Sciatic nerve (tissue), 2 donors: Measurements from ENCODE around the gene IGDCC3. TPM values are rescaled to one million over a fixed set of nuclear protein-coding genes. Genes with fewer than 3 reads are reported as not detected.

Source experiments
- ATAC-seq: fragments of 200-7000 bp; cut with Tn5 transposase; one replicate; pipeline ENCODE4 v1.9.1; 2020; ENCODE audit warnings: mild to moderate bottlenecking, moderate library complexity
- DNase-seq: peaks from one replicate; pipeline ENCODE4 v3.0.0-alpha.2; 2020; ENCODE audit warnings: low spot score
- intact Hi-C: fragments of 100-400 bp; cut with DNase I; formaldehyde crosslinking; loops from one replicate; pipeline ENCODE4 v1.14.2; 2022
- total RNA-seq: library from RNA; stranded (reverse); fragmentation: NEBNext Ultra II Directional; extraction: Animal tissue kit (Norgen Biotek cat#: 25700); gene quantifications from one replicate; pipeline ENCODE4 v1.2.1, GENCODE V29; 2021
- donor health status: DM: no; HTN: no; CAD: no.
- donor health status: DM: no; HTN: no; CAD: no.

Gene IGDCC3
- not detected for total RNA-seq

DNA sequence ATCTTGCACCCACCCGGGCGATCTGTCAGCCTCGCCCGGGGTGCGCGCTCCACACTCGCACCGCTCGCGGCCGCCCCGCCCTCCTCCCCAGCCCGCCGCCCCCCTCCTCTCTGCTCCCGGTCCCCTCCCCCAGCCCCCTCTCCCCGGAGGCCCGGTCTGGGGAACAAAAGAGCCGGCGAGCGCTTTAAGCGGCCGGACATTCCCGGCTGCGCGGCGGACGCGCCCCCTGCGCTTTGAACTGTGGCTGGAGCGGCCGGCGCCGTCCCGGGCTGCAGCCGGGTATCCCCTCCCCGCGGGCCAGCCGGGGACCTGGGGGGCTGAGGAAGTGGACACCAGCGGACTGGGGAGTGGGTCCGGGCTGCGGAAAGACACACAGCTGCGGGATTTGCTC, at the start of gene IGDCC3:
TSS of gene IGDCC3 (minus strand) at position 27 of the 391 bp plus-strand sequence. CDS start 214 bp downstream, outside the sequence.
- intact Hi-C loops = loop anchor here (5.0 kb wide), 1 partner anchor 46 kb away; no protein-coding TSS in a partner anchor
- DNase-seq (no peak), ATAC-seq (no peak)

GRCh38 chr15:65426216-65426853, 48.5 kb upstream of the IGDCC3 start:
- ATAC-seq (no peak), DNase-seq (no peak)
- intact Hi-C loops = no loop called here

- intact Hi-C loops = no loop called here
- DNase-seq = no peak
- ATAC-seq = no peak
Measured at GRCh38 chr15:65424683-65425082, 46.9 kb upstream of the IGDCC3 start.

DNA sequence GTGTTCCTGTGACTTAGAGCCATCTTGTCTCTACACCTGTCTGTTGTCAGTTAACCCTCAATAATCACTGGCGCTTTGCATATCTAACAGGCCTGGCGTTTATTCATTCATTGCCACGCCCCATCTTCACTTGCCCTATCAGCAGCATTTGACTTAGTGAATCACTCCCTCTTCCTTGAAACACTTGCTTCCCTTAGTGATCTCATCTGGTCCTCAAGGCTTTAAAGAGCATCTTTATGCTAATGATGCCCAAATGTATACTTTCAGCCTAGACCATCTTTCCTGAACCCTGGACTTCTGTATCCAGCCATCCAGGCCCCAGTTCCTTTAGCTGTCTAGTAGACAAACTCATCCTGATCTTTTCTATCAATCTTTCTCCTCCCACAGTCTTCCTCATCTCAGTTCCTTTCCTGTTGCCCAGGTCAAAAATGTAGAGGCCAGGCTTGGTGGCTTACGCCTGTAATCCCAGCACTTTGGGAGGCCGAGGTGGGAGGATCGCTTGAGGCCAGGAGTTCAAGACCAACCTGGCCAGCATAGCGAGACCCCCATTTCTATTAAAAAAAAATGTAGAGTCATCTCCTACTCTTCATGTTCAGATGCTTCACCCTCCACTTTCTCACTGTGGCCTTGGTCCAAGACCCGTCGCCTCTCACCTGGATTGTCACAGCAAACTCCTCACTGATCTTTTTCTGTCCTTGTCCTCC, 46.3 kb upstream of the IGDCC3 start:
- no peak for ATAC-seq
- intact Hi-C loops = no loop called here
- DNase-seq = no peak

- DNase-seq (no peak), ATAC-seq (no peak)
- intact Hi-C loops = no loop called here
Measured at GRCh38 chr15:65423150-65423975, 45.6 kb upstream of the IGDCC3 start.

DNA sequence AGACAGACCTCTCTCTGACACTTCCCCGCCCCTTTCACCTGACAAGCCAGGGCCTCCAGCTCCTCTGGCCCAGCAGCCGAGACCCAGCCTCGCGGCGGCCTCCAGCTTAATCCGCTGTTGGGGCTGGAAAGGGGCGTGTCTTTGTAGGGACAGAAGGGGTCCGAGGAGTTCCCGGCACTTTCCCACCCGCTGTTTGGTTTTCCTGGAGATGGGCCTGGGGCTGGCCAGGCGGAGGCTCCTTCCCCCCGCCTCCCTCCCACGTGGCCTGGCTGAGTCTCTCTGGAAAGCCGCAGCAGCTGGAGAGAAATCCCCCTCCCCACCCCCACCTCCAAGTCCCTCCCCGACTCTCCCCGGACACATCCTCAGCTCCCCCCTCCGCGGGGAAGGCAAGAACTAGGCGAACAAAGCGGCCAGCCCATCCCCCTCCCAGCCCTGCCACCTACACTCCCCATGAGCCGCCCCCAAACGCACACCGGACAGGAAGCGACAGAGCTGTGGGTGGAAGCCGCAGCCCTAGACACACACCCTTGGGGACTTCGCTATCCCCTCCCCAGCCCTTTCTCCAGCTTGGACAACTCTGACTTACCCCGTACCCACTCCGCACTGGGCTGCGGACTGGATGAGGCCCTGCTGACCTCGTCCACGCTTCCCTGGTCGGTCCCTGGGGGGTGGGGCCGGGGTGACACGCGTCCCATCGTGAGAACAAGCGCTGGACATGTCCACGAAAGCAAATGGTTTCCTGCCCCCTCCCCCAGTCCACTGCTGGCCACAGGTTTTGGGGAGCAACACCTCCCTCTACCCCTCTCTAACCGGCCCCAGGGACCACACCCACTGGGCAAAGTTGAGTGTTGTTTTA, 43.8 kb upstream of the IGDCC3 start:
- peak; percentile 68 for ATAC-seq
- intact Hi-C loops = no loop called here
- peak; percentile 69 for DNase-seq

- peak; percentile 8 for ATAC-seq
- intact Hi-C loops = no loop called here
- DNase-seq = no peak
Measured at GRCh38 chr15:65420975-65421359, 43.2 kb upstream of the IGDCC3 start.

- ATAC-seq = no peak
- intact Hi-C loops = no loop called here
- DNase-seq = no peak
Measured at GRCh38 chr15:65418596-65418995, 40.8 kb upstream of the IGDCC3 start.

GRCh38 chr15:65416845-65417416, 39.1 kb upstream of the IGDCC3 start:
- intact Hi-C loops = no loop called here
- ATAC-seq (no peak), DNase-seq (no peak)

DNA sequence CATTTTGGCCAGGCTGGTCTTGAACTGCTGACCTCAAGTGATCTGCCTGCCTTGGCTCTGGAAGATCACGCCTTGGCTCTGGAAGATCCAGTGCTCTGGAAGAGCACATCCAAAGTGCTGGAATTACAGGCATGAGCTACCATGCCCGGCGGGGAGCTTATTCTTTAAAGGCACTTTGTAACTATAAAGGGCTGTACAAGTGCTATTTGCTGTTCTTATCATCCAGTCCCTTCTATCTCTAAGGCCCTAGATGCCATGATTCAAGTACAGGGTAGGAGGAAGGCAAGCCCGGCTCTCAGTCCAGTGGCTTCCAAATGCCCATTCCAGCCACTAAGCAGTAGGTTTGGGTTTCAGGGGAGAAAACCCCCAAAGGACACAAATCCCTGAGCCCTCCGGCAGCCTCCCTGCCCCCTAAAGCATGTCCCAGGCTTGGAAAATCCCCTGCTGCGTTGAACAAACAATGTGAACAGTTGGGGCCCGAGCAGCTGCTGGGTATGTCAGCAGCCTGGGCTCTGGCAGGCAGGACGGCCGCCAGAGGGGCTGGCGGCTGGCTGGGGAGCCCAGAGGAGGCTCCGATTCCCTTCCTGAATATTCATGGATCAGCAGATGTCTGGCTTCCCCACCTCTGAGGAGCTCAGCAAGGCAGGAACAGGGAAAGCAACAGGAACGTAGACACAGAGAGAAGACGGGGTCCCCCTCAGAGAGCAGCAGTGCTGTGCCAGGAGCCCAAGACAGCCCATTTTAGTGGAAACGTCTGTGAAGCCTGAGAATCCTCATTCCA, 37.2 kb upstream of the IGDCC3 start:
- DNase-seq (no peak), ATAC-seq (peak; percentile 46)
- intact Hi-C loops = no loop called here

- ATAC-seq (no peak), DNase-seq (no peak)
- intact Hi-C loops = no loop called here
Measured at GRCh38 chr15:65413760-65414144, 36.0 kb upstream of the IGDCC3 start.

- DNase-seq (no peak), ATAC-seq (no peak)
- intact Hi-C loops = no loop called here
Measured at GRCh38 chr15:65413051-65413759, 35.4 kb upstream of the IGDCC3 start.

DNA sequence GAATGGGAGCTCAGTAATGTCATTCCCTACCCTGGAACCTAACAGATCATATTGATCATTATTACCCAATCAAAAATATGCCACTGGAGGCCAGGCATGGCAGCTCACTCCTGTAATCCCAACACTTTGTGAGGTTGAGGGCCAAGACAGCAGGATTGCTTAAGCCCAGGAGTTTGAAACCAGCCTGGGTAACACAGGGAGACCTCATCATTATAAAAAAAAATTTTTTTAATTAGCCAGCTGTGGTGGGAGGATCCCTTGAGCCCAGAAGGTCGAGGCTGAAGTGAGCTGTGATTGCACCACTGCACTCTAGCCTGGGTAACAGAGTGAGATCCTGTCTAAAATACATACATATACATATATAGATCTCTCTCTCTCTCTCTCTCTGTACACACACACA, 34.8 kb upstream of the IGDCC3 start:
- ATAC-seq = no peak
- intact Hi-C loops = no loop called here
- DNase-seq = no peak

GRCh38 chr15:65411465-65412071, 33.8 kb upstream of the IGDCC3 start:
- ATAC-seq (no peak), DNase-seq (no peak)
- intact Hi-C loops = no loop called here

DNA sequence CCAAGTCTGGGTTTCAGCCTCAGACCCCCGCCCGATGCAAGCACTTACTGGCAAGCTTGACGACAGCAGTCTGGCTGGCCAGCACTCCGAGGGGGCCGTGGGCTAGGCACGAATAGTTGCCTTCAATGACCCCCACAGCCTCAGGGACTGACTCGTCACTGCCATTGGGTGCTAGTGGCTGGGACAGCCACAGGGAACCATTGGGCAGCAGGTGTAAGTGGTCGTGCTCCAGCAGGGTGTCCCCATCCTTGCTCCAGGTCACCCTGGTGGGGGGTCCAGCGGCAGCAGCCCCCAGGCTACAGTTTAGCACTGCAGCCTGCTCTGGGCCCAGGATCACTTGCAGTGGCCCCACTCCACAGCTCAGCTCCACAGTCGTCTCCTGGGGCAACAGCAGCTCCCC, 33.2 kb upstream of the IGDCC3 start:
- DNase-seq = no peak
- intact Hi-C loops = no loop called here
- no peak for ATAC-seq

- intact Hi-C loops = no loop called here
- ATAC-seq = no peak
- no peak for DNase-seq
Measured at GRCh38 chr15:65410036-65410435, 32.2 kb upstream of the IGDCC3 start.

GRCh38 chr15:65409036-65409631, 31.3 kb upstream of the IGDCC3 start:
- no peak for DNase-seq
- peak; percentile 38 for ATAC-seq
- intact Hi-C loops = no loop called here
